Fibroblast of villous mesenchyme (primary cell): ENCODE results near the gene GNB1. TPM values are rescaled to one million over a fixed set of nuclear protein-coding genes. Genes with fewer than 3 reads are reported as not detected.

Experiments used
- DNase-seq: peaks from one replicate; pipeline ENCODE4 v3.0.0-alpha.2; 2010; ENCODE audit warnings: low read depth
- H3K4me3 ChIP-seq: 2 replicates; pipeline ENCODE4 v1.5.1; 2011; ENCODE audit warnings: low read depth, mild to moderate bottlenecking, low read length
- CTCF ChIP-seq: IDR thresholded peaks from 2 replicates; pipeline ENCODE4 v1.5.1; 2012; ENCODE audit warnings: low read depth, mild to moderate bottlenecking, low read length; ENCODE audit not compliant: insufficient read depth
- total RNA-seq: library from RNA; depleted of rRNA; stranded (reverse); fragments of >200 nt; gene quantifications from 2 replicates; pipeline ENCODE4 v1.2.3, GENCODE V29; 2012

Gene GNB1
- total RNA-seq, 1 donor: 124 TPM

GRCh38 chr1:1768249-1768992 lies 122.5 kb downstream of the GNB1 start:
- no peak for TF ChIP-seq CTCF
- no peak for DNase-seq

GRCh38 chr1:1764876-1765470 lies 125.9 kb downstream of the GNB1 start:
- DNase-seq: no peak
- no peak for TF ChIP-seq CTCF
- H3K4me3 ChIP-seq: no peak overlapping the region

More at GRCh38 chr1:1768249-1768992, 122.5 kb downstream of the GNB1 start:
- H3K4me3 ChIP-seq: no peak overlapping the region

GRCh38 chr1:1763657-1764621 lies 126.9 kb downstream of the GNB1 start:
- no peak overlapping the region for H3K4me3 ChIP-seq
- DNase-seq: peak; percentile 68
- peak; percentile 22 for TF ChIP-seq CTCF

GRCh38 chr1:1761504-1762376 lies 129.1 kb downstream of the GNB1 start:
- no peak for TF ChIP-seq CTCF
- DNase-seq: no peak
- H3K4me3 ChIP-seq: no peak overlapping the region

GRCh38 chr1:1760715-1761114 lies 130.2 kb downstream of the GNB1 start:
- DNase-seq: no peak
- no peak overlapping the region for H3K4me3 ChIP-seq
- no peak for TF ChIP-seq CTCF

- no peak for DNase-seq
- H3K4me3 ChIP-seq: no peak overlapping the region
- TF ChIP-seq CTCF: no peak
These were observed 130.6 kb downstream of the GNB1 start for GRCh38 chr1:1760345-1760650.
